GM19023 (cell line): ENCODE data around the gene COL6A1.

ENCODE experiments used
- ATAC-seq: cut with Tn5 transposase; IDR thresholded peaks from one replicate; pipeline ENCODE4 v1.9.1; 2021; ENCODE audit warnings: mild to moderate bottlenecking, moderate library complexity; ENCODE audit not compliant: unreplicated experiment

Gene COL6A1

DNA sequence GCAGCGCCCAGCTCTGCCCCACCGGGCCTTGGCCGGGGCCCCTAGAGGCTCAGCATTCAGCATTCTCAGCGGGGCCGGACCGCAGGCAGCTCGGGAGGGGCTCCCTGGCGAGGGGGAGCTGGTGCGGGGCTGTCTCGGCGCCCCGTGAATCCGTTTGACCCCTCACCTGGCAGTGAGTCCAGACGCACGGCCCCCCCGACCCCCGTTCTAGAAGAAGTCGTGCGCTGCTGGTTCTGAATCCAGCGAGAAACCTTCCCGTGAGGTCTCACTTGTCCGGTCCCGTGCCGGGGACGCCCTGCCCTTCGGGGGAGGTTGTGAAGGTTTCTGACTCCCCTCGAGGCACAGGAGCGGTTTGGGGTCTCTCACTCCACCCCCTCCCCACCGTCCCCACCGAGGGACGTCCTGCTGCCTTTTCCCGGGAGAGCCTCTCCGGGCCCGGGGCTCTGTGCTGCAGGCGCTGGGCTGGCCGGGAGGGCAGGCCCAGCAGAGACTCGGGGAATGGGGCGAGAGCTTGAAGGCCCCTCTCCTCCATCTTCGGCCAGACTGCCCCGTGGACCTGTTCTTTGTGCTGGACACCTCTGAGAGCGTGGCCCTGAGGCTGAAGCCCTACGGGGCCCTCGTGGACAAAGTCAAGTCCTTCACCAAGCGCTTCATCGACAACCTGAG, 655 bp downstream of the COL6A1 start:
- no peak for ATAC-seq

DNA sequence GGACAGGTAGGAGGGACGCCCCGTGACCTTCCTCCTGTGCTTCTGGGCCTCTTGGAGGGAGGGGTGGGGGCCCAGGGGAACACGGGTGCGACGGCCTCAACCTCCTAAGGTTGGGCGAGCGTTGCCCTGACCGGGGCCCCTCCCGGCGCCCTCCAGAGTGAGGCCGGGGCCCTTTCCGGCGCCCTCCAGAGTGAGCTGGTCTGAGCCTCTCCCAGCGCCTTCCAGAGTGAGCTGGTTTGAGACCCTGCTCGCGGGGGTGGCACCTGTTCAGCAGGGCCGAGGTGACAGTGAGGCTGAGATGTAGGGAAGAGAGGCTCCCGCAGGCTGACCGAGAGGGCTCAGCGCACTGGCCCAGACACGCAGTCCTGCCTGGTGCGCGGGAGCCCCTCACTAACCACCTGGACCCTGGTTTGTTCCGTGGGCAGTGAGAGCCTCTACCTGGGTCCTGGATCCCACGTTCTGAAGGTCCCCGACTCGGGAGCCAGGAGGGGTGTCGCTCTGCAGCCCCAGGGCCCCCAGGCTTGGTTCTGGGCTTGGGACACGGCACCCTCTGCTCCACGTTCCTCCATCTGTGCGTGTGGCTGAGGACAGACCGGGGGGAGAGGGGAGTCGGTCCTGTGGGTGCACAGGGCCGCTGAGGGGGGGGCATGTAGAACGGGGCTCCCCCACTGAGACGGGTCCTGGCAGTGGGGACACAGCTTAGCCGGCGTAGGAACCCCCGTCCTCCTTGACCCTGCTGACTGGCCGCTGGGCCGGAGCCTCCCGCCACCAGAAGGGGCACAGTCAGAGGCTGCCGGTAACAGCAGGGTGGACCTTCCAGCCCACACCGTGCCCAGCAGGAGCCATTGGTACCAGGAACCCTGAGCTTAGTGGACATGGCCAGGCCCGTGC, 1.4 kb downstream of the COL6A1 start:
- no peak for ATAC-seq

- no peak for ATAC-seq
Observed at GRCh38 chr21:45983649-45983965, 2.0 kb downstream of the COL6A1 start.

GRCh38 chr21:45983981-45984551, 2.5 kb downstream of the COL6A1 start:
- ATAC-seq, result no peak

DNA sequence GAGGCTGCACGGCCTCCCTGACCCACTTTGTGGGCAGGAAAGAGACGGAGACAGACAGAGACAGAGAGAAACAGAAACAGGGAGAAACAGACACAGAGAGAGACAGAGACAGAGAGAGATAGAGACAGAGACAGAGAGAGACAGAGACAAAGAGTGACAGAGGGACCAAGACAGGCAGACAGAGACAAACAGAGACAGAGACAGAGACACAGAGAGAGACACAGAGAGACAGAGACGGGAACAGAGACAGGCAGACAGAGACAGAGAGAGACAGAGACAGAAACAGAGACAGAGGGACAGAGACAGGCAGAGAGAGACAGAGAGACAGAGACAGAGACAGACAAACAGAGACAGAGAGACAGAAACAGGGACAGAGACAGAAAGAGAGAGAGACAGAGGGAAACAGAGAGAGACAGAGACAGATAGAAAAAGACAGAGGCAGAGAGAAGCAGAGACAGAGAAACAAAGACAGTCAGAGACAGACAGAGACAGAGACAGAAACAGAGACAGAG, 3.1 kb downstream of the COL6A1 start:
- no peak for ATAC-seq

GRCh38 chr21:45985471-45986315, 4.1 kb downstream of the COL6A1 start:
- ATAC-seq, result no peak

DNA sequence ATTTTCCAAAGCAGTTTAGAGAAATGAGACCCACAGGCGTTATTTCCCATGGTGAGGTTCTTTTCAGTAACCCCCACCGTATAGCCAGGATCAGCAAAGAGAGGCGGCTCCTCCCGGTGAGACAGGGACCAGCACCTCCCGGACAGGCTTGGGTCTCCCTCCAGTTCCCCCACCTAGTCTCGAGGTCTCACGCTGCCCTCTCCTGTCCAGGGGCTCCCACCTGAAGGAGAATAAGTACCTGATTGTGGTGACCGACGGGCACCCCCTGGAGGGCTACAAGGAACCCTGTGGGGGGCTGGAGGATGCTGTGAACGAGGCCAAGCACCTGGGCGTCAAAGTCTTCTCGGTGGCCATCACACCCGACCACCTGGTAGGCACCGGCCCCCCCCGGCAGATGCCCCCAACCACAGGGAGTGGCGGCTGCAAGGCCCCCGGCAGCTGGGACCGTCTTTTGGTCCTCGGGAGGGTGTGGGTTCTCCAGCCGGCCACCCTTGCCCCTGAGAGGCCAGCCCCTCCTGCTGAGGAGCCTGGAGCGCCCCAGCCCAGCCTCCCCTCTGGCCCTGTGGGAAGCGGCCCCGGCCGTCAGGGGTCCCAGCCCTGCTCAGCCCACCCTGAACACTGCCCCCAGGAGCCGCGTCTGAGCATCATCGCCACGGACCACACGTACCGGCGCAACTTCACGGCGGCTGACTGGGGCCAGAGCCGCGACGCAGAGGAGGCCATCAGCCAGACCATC, 4.9 kb downstream of the COL6A1 start:
- ATAC-seq, result no peak

GRCh38 chr21:45987121-45987711, 5.6 kb downstream of the COL6A1 start:
- ATAC-seq, result no peak

- ATAC-seq, result no peak
Observed at GRCh38 chr21:45988366-45989347, 7.1 kb downstream of the COL6A1 start.

DNA sequence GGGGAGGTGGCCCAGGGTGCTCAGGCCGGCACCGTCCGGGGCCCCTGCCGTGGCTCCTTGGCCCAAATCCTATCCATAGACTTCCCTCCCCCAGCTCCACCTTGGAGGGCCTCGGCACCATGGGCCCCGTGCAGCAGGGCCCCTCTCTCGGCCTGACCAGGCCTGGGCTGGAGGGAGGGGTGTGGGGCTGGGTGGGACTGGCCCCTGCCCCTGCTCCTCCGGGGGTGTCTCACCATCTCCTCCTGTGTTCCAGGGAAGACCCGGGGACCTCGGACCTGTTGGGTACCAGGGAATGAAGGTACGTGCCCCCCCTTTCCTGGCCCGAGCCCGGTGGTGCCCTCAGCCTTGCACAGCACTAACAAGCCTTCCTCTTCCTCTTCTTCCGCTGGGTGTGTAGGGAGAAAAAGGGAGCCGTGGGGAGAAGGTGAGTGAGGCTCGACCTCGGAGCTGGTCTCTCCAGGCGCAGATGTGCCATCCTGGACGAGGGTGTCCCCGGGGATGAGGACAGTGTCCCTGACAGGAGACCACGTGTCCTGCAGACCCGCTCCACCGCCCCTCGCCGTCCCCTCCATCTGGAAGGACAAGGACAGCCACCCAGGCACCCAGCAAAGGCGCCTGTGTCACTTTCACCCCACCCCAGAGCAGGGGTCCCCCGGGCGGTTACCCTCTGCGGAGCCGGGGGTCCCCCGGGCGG, 7.9 kb downstream of the COL6A1 start:
- no peak for ATAC-seq

DNA sequence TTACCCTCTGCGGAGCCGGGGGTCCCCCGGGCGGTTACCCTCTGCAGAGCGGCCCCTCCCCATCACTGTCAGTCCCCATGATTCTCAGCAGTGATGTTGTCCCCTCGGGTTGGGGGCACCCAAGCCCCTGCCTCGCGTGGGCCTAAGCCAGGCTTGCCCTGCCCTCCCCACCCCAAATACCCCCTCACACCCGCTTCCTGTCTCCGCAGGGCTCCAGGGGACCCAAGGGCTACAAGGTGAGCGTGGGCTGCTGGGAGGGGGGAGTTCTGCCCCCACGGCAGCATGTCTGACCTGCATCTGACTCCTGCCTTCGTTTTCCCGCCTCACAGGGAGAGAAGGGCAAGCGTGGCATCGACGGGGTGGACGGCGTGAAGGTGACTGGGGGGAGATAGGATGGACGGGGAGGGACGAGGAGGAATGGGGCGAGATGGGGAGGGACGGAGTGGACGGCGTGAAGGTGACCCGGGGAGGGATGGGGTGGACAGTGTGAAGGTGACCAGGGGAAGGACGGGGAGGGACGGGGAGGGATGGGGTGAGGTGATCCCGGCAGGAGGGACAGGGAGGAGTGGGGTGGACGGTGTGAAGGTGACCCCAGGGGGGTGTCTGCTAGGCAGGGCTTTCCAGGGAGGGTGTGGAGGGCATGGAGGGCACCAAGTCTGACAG, 8.6 kb downstream of the COL6A1 start:
- no peak for ATAC-seq

DNA sequence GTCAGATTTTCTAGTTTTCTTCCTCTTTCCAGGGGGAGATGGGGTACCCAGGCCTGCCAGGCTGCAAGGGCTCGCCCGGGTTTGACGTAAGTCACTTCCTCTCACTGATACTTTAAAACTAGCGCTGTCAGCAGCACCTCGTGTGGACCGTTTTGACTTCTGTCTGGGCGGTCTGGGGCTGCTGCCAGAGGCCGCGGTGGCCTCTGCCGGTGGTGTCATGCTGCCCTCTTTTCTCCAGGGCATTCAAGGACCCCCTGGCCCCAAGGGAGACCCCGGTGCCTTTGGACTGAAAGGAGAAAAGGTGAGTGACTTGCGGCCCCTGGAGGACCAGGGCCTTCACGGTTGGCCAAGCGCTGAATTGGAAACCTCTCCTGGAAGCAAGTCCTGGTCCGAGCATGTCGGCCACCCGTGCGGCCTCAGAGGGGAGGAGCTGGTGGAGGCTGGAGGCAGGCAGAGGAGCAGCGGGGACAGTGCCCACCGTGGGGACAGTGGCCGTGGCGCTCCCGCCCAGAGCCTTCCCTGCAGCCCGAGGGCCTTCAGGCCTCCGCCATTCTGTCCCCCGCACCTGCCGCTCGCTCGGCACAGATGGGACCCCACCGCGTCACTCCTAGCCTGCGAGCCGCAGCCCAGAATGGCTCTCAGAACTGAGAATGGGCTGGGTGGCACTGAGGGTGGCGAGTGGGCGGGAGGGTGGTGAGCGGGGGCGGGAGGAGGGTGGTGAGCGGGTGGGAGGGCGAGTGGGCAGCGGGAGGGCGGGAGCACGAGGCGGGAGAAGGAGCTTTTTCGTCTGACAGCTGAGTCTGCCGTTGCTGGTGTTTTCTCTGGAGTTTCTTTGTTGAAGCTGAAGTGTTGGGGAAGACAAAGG, 9.4 kb downstream of the COL6A1 start:
- ATAC-seq, result no peak

- no peak for ATAC-seq
Observed at GRCh38 chr21:45991606-45992300, 10.2 kb downstream of the COL6A1 start.

- ATAC-seq, result no peak
Observed at GRCh38 chr21:45992301-45993209, 11.0 kb downstream of the COL6A1 start.
